HG03066 (cell line): Measurements from ENCODE around the gene MIPOL1.
"Not testable (repeated sequence)": the region's sequence is repeated elsewhere in the genome, so short reads cannot be mapped to it uniquely, and the experiment has no call there.

Experiments used
- ATAC-seq: cut with Tn5 transposase; IDR thresholded peaks from one replicate; pipeline ENCODE4 v1.9.1; 2021; ENCODE audit warnings: low read depth; ENCODE audit not compliant: unreplicated experiment

MIPOL1 gene, protein sequence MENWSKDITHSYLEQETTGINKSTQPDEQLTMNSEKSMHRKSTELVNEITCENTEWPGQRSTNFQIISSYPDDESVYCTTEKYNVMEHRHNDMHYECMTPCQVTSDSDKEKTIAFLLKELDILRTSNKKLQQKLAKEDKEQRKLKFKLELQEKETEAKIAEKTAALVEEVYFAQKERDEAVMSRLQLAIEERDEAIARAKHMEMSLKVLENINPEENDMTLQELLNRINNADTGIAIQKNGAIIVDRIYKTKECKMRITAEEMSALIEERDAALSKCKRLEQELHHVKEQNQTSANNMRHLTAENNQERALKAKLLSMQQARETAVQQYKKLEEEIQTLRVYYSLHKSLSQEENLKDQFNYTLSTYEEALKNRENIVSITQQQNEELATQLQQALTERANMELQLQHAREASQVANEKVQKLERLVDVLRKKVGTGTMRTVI

DNA sequence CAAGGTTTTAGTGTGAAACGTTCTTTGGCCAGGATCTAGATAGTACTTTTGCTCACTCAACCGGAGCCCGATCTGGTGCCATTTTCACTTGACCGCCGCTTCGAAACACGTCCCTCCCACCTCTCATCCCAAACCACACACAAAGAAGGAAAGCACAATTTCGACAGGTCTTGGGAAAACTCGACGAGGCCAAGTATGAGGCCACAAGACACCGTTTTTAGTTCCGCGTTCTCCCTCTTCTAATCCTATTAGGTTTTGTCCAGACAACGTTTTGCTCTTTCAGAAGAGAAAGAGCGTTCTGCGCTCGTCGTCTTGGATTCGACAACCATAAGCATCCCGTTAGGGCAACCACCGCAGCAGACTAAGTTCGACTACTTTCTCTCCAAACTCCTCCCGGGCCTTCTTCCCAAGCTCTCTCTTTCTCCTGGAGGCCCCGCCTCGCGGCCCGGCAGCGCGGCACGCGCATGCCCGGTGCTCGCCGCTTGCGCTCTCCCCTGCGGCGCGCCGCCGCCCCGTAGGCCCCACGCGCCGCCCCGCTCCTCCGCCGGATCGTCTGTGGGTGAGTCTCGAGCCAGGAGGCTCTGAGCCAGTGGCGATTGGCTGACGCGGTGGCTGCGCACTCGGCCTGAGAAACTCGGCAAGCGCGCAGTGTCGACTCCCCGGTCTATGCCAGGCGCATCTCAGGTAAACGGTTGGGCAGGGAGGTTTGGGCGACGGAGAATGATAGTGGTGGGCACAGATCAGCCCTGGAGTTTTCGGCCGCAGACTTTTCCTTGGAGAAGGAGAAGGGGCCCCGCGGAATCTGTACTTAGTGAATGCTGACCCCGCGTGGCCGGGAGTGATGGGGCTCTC is at the start of gene MIPOL1:
Gene MIPOL1 (plus strand): TSS at position 517 of the 852 bp plus-strand sequence. CDS start 49,952 bp downstream, outside the sequence.
- ATAC-seq: no peak

DNA sequence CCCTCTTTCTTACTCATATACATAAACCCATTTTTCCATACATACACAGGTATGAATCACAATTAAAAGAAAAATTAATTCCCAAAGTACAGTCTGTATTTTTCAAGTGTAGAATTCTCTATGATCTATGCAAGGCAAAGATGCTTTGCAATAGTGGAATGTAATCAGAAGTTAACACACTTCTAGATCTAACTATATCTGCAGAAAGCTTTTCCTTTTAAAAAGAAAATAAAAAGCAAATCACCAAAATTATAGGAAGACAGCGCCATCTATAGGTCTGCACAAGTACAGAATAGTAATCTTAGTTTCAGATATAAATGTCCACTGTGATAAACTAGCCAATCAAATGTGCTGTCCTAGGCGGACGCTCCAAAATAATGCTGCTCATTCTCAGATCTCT is 47.3 kb upstream of the MIPOL1 start:
- no peak for ATAC-seq

DNA sequence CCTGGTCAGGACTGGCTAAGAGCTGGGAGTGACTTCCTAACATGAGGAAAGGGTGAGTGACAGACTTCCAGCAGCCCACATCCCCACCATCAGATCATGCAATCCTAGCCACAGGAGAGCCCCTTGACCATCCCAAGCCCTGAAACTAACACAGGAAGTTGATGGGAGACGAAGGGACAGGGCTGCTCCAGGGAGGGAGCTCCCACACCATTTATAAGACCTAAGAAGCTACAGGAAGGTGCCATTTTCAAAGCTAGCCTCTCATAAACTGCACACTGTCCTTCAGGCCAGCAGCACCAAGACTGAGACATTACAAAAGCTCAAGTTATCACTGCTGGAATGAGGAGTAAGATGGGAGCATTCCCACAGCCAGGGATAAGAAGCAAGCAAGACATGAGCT is 44.7 kb upstream of the MIPOL1 start:
- ATAC-seq: no peak

DNA sequence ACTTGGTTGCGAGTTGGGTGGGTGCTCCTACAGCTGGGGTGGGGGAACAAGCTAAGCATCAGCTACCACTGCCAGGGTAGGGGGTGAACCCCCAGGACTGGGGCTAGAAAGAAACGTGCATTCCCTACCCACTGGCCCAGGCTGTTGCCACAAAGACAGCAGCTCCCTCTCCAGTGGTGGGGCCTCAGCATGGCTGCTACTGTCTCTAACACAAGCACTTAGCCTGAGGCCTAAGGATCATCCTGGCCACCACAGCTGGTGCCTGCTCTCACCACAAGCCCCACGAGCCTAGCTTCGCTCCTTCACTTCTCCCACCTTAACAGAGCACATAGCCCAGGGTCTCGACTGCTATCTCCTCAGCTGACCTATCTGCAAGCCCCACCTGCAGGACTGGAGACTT is 44.3 kb upstream of the MIPOL1 start:
- no peak for ATAC-seq

DNA sequence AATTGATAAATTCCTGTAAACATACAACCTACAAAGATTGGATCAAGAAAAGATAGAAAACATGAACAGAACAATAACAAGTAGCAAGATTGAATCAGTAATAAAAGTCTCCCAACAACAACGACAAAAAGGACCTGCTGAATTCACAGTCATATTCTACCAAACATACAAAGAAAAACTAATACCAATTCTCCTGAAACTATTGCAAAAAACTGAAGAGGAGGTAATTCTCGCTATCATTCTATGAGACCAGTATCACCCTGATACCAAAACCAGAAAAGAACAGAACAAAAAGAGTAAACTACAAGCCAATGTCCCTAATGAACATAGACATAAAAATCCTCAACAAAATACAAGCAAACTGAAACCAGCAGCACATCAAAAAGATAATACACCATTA is 39.8 kb upstream of the MIPOL1 start:
- ATAC-seq: no peak

DNA sequence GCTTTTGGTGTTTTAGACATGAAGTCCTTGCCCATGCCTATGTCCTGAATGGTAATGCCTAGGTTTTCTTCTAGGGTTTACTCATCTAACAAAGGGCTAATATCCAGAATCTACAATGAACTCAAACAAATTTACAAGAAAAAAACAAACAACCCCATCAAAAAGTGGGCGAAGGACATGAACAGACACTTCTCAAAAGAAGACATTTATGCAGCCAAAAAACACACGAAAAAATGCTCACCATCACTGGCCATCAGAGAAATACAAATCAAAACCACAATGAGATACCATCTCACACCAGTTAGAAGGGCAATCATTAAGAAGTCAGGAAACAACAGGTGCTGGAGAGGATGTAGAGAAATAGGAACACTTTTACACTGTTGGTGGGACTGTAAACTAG is 35.4 kb upstream of the MIPOL1 start:
- ATAC-seq: not testable (repeated sequence)

DNA sequence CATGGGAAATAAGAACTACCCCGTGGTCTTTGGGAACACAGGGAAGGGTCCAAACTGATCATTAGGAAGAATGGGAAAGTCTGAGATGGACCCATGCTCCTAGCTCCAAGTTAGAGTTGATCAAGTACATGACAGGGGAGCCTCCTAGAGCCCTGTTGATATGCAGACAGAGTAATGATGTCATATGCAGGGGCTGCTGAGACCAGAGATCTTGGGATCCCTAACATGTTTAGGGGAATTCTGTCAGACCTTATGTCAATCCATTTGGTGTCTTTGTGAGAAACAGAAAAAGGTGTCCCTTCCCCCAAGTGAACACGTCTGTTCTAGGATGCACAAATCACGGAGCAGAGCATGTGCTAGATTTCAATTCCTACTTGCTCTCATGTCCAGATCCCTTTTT is 31.9 kb upstream of the MIPOL1 start:
- no peak for ATAC-seq

DNA sequence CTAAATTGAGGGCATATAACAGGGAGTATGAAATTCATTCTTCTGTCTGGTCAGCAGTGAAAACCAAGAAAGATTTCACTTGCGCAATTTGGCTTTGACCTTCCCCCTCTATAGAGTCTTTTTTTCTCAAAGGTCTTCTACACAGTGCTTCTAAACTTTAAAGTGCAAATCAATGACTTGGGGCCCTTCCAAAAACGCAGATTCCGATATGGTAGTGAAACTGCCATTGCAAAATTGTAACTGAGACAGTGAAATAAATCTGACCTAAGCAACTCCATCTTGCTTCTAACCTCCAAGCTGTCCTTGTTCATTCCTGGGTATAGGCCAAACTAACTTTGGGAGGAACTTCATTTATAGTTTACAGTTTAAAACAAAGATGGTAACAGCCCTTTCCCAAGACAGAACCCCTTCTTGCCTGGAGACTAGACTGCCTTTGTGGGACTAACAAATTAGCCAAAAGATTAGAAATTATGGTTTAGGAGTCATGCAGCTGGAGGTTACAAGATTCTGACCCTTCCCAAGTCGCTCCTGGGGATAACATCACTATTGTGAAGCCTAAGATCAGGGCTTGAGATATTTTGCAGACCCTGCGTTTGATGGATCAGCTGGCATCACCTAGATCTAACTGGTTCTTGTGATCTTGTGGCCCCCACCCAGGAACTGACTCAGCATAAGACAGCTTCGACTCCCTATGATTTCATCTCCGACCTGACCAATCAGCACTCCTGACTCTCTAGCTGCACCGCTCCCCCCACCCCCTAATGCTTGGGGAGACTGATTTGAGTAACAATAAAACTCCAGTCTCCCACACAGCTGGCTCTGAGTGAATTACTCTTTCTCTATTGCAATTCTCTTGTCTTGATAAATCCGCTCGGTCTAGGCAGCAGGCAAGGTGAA is 30.3 kb upstream of the MIPOL1 start:
- no peak for ATAC-seq

DNA sequence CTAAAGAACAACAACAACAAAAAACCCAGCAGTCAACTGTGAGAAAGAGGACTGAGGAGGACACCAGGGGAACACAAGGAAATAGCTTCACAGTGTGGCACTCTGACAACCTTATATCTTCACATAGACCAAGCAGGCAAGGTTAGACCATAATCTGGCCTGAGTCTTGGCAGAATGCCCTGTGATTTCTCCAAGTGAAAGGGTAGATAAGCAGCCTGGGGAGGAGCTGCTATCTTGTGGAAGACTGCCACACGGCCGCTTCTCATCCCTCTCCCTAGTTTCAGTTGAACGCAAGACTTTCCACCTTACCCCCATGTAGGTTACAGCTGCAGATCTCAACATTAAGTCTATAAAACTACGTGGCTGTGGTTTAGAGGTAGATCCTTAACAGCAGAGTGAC is 29.0 kb upstream of the MIPOL1 start:
- ATAC-seq: no peak

DNA sequence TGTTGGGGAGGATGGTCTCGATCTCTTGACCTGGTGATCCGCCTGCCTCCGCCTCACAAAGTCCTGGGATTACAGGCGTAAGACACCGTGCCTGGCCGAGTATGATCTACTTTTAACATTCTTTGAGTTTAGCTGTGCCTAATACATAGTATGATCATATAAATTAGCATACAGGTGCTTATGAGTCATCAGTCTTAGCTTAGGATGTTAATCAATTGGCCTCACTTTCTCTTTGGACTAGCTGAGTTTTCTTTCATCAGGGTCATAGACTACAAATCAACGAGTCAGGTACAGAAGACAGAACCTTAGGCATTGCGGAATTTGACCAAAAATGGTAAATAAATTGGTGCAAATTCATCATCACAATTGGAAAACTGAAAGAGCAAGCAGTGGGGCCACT is 27.5 kb upstream of the MIPOL1 start:
- ATAC-seq: no peak

DNA sequence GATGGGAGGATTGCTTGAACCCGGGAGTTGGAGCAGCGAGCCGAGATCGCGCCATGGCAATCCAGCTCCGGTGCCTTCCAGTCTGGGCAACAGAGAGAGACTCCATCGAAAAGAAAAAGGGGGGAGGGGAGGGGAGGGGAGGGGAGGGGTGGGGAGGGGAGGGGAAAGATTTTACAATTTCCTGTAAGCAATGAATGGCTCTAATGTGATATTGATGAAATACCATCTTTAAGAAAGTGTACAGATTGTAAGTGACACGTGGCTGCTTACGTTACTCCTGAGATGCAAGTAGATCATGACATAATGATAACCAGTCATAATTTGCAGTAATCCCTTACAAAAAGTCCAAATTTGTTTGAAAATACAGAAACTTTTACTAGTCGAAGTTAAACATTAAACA is 26.7 kb upstream of the MIPOL1 start:
- ATAC-seq: no peak

DNA sequence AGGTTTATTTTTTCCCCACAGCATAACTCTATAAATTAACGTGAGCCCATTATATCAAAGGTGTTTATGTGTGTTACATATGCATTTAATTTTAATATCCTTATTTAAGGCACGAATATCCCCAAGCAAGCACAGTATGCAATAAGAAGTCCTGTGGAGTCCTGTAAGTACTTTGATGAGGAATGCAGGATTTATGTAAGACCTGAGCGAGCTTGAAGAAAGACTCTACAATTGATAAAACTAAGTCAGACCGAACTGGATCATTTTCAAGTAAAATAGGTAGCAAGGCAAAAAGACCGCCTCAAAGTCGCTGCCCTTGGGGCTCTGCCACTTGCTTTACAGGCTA is 26.1 kb upstream of the MIPOL1 start:
- no peak for ATAC-seq

DNA sequence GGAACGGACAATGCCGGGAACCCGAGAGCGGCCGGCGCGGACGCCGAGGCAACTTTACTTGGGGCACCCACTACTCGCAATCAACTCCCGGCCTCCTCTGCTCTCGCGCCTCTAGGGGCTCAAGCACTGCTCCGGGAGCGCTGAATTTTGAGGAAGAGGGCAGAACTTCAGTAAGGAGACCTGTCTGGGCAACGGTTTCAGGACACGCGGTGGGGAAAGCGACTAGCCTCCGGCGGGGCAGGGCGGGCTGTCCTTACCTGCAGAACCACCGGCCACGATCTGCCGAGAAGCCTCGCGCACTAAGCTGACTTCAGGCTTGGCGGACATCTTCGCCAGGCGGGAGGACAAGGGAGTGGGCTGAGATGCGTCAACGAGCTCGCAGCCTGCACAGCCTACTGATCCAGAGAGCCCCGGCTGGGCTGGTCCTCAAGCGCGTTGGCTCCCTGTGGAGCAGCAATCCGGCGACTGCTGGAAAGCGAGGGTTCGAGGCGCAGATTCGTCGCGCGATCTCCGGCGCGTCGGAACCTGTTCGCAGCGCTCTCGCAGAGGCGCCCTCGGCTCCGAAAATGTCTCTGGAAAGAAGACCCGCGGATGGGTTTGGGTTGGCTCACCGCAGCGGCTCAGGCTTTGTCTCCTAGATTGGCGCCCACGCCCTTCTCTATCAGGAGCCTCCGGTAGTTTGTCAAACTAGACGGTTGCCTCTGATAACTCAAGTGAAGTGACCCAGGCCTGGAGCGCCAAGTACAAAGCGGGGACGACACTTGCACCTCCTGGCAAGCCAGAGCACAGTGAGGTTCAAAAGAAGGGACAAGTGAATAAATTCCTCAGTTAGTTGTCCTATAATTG is 25.5 kb upstream of the MIPOL1 start, which contains the start of gene SLC25A21:
Gene SLC25A21 (minus strand): TSS at position 583 of the 846 bp plus-strand sequence.
- no peak for ATAC-seq

DNA sequence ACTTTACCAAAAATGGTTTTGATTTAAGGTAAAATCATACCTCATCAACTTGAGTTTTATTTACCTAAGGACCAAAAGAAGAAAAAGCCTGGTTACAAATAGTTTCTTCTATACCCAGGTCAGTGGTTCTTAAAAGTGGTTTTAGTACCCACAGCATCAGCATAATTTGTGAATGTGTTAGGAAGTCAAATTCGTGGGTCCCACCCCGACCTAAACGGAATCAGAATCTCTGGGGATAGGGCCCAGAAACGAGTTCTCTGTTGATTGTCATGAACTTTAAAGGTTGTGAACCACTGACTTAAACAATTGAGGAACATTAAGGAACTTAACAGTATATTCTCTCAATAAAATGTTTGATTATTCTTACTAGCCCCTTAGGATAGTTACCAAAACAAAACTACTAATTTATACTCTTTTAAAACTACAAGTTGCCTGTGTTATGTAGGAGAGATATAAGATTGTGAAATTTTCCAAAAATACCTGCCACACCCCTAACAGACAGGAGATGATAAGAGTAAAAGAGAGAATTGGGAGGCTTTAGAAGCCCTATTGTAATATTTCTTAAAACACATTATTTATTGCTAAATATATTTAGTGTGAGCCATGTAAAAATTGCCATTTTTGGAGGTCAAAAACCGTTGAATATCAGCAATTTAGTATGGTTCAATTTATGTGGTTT is 24.7 kb upstream of the MIPOL1 start:
- ATAC-seq: no peak

DNA sequence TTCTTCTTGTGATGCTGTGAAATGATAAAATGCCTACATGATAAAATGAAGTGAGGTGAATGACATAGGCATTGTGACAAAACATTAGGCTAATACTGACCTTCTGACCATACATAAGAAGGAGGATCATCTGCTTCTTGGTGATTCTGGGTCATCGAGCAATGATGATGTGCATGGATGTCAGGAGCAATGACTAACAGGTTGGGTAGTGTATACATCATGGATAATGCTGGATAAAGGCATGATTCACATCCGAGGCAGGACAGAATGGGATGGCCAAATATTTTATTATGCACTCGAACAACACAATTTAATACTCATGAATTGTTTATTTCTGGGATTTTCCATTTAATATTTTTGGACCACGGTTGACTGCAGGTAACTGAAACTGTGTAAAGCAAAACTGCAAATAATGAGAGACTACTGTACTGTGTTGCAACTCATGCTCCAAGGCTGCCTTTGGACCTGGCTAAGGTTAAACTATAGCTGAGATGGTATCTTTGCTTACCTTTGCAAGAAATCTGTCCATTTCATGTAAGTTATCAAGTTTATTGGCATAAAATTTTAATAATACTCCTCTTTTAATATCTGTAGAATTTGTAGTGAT is 17.7 kb upstream of the MIPOL1 start:
- no peak for ATAC-seq

DNA sequence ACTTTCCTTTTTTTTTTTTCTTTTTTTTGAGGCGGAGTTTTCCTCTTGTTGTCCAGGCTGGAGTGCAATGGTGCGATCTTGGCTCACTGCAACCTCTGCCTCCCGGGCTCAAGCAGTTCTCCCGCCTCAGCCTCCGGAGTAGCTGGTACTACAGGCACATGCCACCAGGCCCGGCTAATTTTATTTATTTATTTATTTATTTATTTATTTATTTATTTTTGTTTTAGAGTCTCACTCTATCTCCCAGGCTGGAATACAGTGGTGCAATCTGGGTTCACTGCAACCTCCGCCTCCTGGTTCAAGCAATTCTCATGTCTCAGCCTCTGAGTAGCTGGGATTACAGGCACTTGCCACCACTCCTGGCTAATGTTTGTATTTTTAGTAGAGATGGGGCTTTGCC is 16.9 kb upstream of the MIPOL1 start:
- not testable (repeated sequence) for ATAC-seq

DNA sequence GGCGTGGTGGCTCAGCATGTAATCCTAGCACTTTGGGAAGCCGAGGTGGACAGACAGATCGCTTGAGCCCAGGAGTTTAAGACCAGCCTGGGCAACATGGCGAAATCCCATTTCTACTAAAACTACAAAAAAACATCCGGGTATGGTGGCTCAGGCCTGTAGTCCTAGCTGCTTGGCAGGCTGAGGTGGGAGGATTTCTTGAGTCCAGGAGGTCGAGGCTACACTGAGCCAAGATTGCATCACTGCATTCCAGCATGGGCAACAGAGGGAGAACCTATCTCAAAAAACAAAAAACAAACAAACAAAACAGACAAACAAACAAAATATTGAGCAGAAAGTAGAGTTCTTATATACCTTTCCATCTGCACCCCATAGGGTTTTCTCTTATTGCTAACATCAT is 16.3 kb upstream of the MIPOL1 start:
- no peak for ATAC-seq

DNA sequence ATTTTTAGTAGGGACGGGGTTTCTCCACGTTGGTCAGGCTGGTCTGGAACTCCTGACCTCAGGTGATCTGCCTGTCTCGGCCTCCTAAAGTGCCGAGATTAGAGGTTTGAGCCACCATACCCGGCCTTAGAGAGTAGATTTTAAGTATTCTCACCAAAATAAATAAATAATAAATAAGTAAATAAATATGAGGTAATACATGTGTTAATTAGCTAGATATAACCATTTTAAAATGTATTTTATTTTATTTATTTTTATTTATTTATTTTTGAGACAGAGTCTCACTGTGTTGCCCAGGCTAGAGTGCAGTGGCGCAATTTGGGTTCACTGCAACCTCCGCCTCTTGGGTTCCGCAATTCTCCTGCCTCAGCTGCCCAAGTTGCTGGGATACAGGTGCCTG is 13.2 kb upstream of the MIPOL1 start:
- not testable (repeated sequence) for ATAC-seq

DNA sequence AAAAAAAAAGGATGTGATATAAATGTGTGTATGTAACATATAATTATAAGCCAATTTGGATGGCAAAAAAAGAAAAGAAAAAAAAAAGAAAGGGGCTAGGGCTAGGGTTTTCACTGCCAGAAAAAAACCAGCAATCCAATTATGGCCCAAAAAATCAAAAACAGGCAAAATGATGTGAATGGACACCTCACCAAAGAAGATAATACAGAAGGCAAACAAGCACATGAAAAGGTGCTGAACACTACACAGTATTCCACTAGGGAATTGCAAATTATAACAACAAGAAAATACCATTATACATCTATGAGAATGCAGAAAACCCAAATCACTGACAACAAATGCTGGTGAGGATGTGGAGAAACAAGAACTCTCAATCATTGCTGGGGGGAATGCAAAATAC is 12.1 kb upstream of the MIPOL1 start:
- no peak for ATAC-seq
